C1 segment of cervical spinal cord (tissue), 14 donors: ENCODE results near the gene SNX25.

Experiments used
- DNase-seq, 14 donors: peaks; one replicate each; lab custom pipeline; 2025; lab: John Stamatoyannopoulos, UW

Gene SNX25

DNA sequence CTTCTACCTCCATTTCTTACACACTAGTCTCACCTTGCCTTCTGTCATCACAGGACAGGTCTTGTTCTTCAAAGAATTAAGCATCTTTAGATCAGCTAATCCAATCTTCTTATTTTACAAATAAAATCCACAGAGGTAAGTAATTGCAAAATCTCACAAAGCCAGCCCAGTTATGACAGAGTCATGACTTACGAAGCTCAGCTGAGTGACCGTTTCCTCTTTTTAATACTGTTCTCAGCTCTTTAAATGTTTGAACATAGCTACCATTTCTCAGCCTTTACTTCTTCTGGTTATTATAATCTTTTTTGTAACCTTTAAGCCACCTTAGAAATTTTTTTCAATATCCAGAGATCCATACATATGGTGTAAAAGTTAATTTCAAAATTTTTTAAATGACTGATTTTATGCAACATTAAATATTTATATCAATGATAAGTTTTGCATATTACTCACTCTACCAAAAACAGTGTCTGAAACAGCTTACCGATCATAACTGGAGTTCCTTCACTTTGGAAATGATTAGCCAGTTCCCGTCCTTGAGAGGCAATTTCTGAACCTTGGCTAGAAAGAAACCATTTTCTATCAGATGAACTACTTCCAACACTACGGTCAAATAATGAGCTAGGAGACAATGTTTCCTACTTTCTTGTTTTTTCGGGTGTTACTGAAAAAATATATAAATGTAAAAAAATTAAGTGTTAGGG lies 196.1 kb downstream of the SNX25 start:
- DNase-seq: no peak

DNA sequence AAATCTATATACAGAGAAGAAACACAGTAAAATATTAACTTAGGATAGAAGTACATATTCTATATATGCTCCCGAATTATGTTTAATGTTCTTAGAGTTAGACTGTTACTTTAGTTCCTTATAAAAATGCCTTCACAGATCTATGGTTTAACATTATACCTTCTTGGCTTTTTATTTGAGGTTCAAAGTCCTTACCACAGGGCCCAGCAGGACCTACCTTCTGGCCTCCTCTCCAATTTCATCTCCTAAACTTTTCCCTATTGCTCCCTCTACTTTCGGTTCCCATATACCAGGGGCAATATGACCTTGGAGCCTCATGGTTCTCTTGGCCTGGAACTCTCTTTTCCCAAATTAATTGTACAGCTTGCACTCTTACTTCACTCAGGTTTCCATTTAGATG lies 199.0 kb downstream of the SNX25 start:
- no peak for DNase-seq

DNA sequence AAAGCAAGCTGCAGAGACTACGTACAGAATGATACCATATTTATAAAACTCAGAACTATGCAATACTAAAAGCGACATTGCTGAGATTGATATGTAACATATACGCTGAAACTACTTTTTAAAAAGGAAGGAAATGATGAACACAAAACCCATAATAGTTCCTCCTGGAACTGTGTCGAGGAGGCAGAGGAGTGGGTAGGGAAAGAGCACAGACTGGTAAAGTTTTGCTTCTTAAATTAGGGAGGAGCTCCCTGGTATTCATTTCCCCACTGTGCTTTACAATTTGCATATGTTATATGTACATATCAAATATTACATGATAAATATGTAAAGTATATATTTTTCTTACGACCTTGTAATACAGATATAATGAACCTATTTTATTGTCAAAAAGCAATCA lies 202.5 kb downstream of the SNX25 start:
- DNase-seq: no peak

DNA sequence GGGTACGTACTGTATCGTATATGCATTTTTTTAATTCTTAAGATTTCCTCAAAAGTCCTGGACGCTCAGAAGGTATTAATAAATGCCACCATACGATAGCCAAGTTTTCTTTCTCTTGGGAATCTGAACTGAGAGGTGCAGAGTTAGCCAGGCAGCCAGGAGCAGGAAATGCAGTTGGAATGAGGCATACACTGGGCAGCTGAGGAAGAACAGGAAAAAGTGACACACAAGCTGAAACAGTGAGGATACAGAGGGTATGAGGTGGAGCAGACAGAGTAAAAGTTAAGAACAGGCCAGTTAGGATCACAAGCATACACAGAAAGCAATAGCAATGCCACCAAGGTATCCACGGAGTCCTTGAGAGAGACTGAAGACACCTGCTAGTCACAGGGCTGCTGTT lies 203.0 kb downstream of the SNX25 start:
- DNase-seq: no peak
